Activated CD4-positive, alpha-beta T cell treated with anti-CD3 and anti-CD28 coated beads, Interleukin-2, amount 10 ng/mL, durations not matched to agents 24 days and 14 days (primary cell): ENCODE results near the gene GPC4. TPM values are rescaled to one million over a fixed set of nuclear protein-coding genes. Genes with fewer than 3 reads are reported as not detected.
A peak's percentile ranks its signal among the peaks of the same experiment; 100 is the strongest.

Experiments
- DNase-seq: peaks from one replicate; pipeline ENCODE4 v3.0.0; 2022
- H3K27ac Mint-ChIP-seq: one replicate; pipeline ENCODE4 v1.8.0; 2022; ENCODE audit warnings: mild to moderate bottlenecking, mixed read lengths
- H3K27me3 Mint-ChIP-seq: one replicate; pipeline ENCODE4 v1.8.0; 2022; ENCODE audit warnings: mixed read lengths
- H3K36me3 Mint-ChIP-seq: one replicate; pipeline ENCODE4 v1.8.0; 2022; ENCODE audit warnings: low read depth, mild to moderate bottlenecking, mixed read lengths
- H3K4me1 Mint-ChIP-seq: one replicate; pipeline ENCODE4 v1.8.0; 2021; ENCODE audit warnings: mixed read lengths
- H3K4me3 Mint-ChIP-seq: one replicate; pipeline ENCODE4 v1.8.0; 2022; ENCODE audit warnings: mild to moderate bottlenecking, moderate library complexity, mixed read lengths
- H3K9me3 Mint-ChIP-seq: one replicate; pipeline ENCODE4 v1.8.0; 2021; ENCODE audit warnings: mixed read lengths
- intact Hi-C: fragments of 100-400 bp; cut with micrococcal nuclease; formaldehyde crosslinking; loops from one replicate; pipeline ENCODE4 v1.15.1; 2023
- total RNA-seq: library from RNA; stranded (reverse); gene quantifications from 2 replicates; pipeline ENCODE4 v1.2.3, GENCODE V29; 2022

Gene GPC4
- total RNA-seq, 1 donor from 2014 or later: 0.05 TPM

DNA sequence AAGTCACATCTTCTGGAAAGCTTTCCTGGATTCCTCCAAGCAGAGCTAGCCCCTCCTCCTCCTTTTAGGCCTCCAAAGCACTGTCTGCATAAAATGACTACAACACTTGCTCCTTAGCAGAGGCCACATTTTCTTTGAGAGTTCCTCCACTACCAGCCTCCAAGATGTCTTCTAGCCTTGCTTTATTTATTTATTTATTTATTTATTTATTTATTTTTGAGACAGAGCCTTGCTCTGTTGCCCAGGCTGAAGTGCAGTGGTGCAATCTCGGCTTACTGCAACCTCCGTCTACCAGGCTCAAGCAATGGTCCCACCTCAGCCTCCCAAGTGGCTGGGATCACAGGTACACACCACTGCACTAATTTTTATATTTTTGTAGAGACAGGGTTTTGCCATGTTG, 4.6 kb upstream of the GPC4 start:
- Mint-ChIP-seq H3K36me3 (no peaks in the 10 kb centered on the region), H3K27ac (no peak overlapping the region), H3K9me3 (no peaks in the 10 kb centered on the region), H3K4me1 (no peaks in the 10 kb centered on the region), H3K27me3 (peaks cover 26% of the 10 kb centered on the region), H3K4me3 (no peak overlapping the region)
- no peak for DNase-seq
- intact Hi-C loops: no loop called here

DNA sequence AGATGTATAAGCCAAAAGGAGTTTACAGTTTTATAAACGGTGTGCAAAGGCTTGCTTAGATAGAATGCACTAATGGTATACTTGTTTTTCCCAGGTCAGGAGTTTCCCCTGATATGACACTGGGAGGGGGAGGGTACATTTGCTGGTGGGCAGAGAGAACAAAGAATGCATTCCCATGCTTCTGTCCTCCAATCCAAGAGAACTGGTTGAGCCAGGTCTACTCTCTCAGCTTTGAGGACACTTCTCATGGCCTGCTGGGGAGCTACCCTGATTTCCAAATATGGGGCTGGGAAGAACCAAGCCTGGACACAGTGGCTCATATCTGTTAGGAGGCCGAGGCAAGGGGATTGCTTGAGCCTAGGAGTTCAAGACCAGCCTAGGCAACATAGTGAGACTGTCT, 3.3 kb upstream of the GPC4 start:
- no peak for DNase-seq
- Mint-ChIP-seq H3K27me3 (peaks cover 36% of the 10 kb centered on the region), H3K4me1 (peaks cover 1% of the 10 kb centered on the region), H3K27ac (no peak overlapping the region), H3K36me3 (no peaks in the 10 kb centered on the region), H3K9me3 (no peaks in the 10 kb centered on the region), H3K4me3 (no peak overlapping the region)
- intact Hi-C loops: no loop called here

DNA sequence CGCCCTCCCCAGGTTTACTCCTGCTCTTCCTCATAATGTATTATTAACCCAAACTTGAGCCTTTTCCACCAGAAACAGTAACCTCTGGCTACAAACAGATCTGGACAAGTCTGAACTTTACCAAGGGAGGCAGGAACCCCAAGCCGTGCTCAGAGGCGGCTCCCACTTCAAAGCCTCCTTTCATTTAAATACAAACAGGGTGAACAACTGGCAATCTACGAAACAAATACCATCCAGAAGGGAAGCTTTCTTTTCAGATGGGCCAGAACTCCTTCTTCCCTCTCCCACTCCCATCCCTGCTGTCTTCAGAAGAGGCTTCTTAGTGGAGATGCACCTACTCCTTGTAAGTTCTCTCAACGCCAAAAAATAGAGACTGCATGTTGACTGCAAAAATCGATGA, 2.1 kb upstream of the GPC4 start:
- peaks cover 1% of the 10 kb centered on the region for H3K4me1 Mint-ChIP-seq
- no peaks in the 10 kb centered on the region for H3K9me3 Mint-ChIP-seq
- H3K27me3 Mint-ChIP-seq: peaks cover 42% of the 10 kb centered on the region
- H3K4me3 Mint-ChIP-seq: no peak overlapping the region
- H3K36me3 Mint-ChIP-seq: no peaks in the 10 kb centered on the region
- intact Hi-C loops: no loop called here
- no peak overlapping the region for H3K27ac Mint-ChIP-seq
- DNase-seq: no peak

DNA sequence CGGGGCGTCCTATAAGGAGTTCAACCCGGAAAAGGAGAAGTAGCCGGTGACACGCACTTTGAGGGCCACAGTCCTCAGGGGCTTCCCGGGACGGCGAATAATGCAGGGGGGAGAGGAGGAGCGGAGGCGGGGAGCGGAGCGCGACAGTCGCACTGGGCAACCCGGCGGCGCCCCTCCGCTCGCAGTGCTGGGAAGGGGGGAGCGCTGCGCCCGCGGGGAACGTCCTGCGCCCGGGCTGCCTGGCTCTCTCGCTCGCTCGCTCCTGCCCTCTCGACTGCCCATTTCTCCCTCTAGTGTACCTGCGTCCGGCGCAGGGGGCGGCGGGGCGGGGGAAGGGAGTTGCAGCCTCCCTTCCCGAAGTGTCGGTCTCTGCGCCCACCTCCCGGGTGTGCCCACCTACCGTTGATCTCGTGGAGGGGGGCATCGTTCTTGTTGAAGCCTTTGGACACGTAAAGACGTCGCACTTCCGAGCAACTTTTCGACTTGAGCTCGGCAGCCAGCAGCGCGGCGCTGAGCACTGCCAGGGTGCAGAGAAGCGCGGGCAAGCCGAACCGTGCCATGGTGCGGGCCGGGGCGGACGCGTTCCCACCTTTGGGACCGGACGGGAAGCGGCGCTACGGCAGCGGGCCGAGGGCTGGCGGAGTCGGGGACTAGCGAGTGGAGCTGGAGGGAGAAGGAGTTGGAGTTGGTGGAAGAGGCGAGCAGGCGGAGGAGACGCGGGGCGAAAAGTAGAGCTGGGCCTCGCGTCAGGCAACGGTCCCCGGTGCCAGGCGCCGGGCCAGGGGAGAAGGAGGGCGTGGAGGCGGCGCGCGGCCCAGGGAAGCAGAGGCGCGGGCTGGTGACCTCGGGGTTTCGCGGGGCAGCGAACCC, 648 bp downstream of the GPC4 start:
- Mint-ChIP-seq H3K27me3 (peaks cover 50% of the 10 kb centered on the region), H3K36me3 (no peaks in the 10 kb centered on the region), H3K9me3 (no peaks in the 10 kb centered on the region), H3K4me3 (peak overlapping the region; percentile 73), H3K4me1 (peaks cover 1% of the 10 kb centered on the region), H3K27ac (no peak overlapping the region)
- DNase-seq: peak; percentile 53
- intact Hi-C loops: no loop called here

DNA sequence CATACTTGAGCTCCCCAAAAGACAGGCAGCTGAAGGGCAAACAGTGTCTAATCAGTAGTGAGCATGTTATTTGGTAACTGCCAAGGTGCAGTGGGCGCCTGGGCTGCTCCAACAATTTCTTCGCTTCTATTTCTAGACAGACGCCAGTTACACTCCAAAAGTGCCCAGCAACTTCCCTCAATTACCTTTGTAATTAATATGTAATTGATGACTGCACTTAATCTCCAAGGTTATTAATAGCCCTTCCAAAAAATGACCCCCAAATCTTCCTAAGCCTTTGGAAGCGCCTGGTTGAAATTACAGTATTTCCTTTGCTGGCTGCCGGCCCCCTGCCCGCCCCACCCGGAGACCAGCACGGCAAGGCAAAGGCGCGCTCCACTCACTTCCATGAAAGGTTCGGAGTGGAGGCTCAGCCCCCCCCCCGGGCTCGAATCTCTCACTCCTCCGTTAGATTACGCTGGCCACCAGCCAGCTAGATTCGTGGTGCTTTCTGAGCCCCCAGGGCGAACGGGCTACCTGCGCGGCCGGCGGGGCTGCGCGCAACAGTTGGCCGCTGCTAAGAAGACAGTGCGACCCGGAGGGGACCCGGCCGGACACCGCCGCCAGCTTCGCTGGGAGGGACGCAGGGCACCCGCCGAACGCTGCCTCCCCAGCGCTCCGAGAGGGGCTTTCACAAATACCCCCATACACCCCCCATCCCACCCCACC, 1.9 kb downstream of the GPC4 start:
- no peak overlapping the region for H3K27ac Mint-ChIP-seq
- intact Hi-C loops: no loop called here
- H3K9me3 Mint-ChIP-seq: no peaks in the 10 kb centered on the region
- no peak overlapping the region for H3K4me3 Mint-ChIP-seq
- peaks cover 47% of the 10 kb centered on the region for H3K27me3 Mint-ChIP-seq
- no peaks in the 10 kb centered on the region for H3K36me3 Mint-ChIP-seq
- no peak for DNase-seq
- H3K4me1 Mint-ChIP-seq: peaks cover 1% of the 10 kb centered on the region

DNA sequence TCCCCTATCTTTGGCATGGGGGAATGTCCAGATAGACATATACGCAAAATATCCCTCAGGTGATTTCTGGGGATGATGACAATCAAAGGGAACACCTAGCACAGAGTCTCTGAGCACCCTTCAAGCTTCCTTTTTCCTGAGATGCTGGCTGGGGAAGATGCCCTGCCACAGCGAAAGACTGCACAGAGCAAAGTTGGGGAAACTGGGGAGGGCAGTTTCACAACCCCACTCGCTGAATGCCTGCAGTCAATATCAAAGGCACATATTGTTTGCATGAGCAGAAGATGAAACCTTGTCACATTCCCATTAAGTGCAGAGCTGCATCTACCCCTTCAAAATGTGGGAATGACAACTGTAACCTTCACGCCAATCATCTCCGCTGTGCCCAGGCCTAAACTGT, 2.6 kb downstream of the GPC4 start:
- Mint-ChIP-seq H3K27ac (no peak overlapping the region), H3K27me3 (peaks cover 42% of the 10 kb centered on the region), H3K9me3 (no peaks in the 10 kb centered on the region), H3K4me1 (peaks cover 1% of the 10 kb centered on the region), H3K36me3 (no peaks in the 10 kb centered on the region), H3K4me3 (no peak overlapping the region)
- intact Hi-C loops: no loop called here
- no peak for DNase-seq

DNA sequence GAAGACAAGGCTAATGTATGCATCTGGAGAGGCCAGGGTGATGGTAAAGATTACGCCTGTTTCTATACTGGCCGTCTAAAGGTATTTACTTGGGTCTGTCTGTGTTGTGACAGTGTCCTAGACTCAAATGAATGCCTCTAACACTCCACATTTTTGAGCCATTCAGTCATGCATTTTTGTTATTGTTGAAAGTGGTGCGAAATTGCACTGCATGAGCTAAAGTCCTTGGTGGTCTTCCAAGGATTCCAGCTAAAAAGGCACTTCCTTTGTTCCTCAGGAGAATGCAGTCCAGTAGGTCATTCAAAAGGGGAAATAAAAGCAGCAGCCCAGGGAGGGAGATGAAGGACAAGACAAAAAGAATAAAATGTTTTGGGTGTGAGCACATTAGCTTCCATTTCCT, 3.0 kb downstream of the GPC4 start:
- H3K27ac Mint-ChIP-seq: no peak overlapping the region
- H3K9me3 Mint-ChIP-seq: no peaks in the 10 kb centered on the region
- H3K27me3 Mint-ChIP-seq: peaks cover 39% of the 10 kb centered on the region
- no peaks in the 10 kb centered on the region for H3K36me3 Mint-ChIP-seq
- intact Hi-C loops: no loop called here
- no peak for DNase-seq
- no peak overlapping the region for H3K4me3 Mint-ChIP-seq
- H3K4me1 Mint-ChIP-seq: peaks cover 1% of the 10 kb centered on the region

DNA sequence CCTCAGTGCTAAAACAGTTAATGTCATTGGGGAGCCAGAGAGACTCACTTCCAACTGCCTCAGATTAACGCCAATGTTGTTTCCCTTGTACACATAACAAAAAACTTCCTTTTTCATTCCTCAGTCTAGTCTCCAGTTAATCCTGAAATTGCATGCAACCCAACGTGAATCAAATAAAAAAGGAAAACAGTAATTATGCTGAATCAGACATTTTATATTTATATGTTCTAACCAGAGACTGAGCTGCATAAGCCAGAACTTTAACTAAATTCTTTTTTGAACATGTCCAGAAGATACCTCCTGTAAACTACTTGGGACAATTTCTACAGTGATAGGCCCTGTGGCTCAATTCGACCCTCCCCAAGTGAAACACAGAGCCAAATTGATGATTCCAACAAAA, 4.7 kb downstream of the GPC4 start:
- intact Hi-C loops: no loop called here
- peaks cover 31% of the 10 kb centered on the region for H3K27me3 Mint-ChIP-seq
- H3K36me3 Mint-ChIP-seq: no peaks in the 10 kb centered on the region
- no peak overlapping the region for H3K27ac Mint-ChIP-seq
- no peak overlapping the region for H3K4me3 Mint-ChIP-seq
- H3K9me3 Mint-ChIP-seq: no peaks in the 10 kb centered on the region
- peaks cover 1% of the 10 kb centered on the region for H3K4me1 Mint-ChIP-seq
- no peak for DNase-seq

DNA sequence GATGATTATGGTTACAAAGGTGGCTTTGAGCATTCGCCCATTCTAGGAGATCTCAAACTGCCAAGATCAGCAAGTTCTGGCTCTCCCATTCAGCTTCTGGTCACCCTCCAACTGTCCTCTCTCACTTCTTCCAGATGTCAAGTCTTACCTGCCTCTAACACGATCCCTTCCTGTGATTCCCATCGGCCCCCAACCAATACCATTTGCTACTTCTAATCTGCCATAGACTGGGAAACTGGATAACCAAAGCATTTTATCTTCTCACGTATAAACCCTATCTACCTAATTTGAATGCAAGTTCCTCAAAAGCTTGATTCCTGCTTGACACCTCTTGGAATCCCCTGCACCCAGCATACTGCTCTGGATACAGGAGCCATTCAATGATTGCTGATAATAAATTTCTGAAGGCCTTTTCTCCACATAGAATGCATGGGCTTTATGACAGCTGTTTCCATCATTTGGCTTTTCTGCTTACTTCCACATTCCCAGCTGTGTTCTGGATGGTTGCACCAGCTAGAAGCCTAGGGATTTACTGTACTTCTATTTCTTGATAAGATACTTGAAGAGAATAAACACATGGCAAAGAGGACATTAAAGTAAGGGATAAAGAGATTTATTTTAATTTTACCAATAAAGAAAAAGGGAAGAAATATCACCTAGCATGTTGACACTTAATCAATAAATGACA, 9.6 kb downstream of the GPC4 start:
- H3K9me3 Mint-ChIP-seq: no peaks in the 10 kb centered on the region
- peaks cover 9% of the 10 kb centered on the region for H3K27me3 Mint-ChIP-seq
- intact Hi-C loops: no loop called here
- H3K36me3 Mint-ChIP-seq: no peaks in the 10 kb centered on the region
- no peak for DNase-seq
- no peak overlapping the region for H3K4me3 Mint-ChIP-seq
- H3K4me1 Mint-ChIP-seq: peaks cover 4% of the 10 kb centered on the region
- no peak overlapping the region for H3K27ac Mint-ChIP-seq

DNA sequence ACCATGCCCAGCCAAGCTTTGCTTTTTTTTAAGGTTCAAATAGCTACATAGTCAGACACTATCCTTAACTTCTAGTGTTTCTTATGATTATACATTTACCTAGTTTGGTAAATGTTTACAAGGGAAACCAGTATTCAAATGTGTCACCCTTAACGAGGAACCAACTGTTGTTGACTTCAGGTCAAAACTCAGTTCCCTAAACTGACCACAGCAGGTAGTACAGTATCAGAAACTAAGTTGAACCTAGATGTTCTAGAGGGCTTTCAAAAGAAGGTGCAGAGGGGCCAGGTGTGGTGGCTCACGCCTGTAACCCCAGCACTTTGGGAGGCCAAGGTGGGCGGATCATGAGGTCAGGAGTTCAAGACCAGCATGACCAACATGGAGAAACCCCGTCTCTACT, 11.3 kb downstream of the GPC4 start:
- H3K9me3 Mint-ChIP-seq: no peaks in the 10 kb centered on the region
- no peak overlapping the region for H3K4me3 Mint-ChIP-seq
- no peaks in the 10 kb centered on the region for H3K36me3 Mint-ChIP-seq
- peaks cover 4% of the 10 kb centered on the region for H3K4me1 Mint-ChIP-seq
- H3K27me3 Mint-ChIP-seq: peaks cover 7% of the 10 kb centered on the region
- no peak for DNase-seq
- intact Hi-C loops: no loop called here
- no peak overlapping the region for H3K27ac Mint-ChIP-seq

DNA sequence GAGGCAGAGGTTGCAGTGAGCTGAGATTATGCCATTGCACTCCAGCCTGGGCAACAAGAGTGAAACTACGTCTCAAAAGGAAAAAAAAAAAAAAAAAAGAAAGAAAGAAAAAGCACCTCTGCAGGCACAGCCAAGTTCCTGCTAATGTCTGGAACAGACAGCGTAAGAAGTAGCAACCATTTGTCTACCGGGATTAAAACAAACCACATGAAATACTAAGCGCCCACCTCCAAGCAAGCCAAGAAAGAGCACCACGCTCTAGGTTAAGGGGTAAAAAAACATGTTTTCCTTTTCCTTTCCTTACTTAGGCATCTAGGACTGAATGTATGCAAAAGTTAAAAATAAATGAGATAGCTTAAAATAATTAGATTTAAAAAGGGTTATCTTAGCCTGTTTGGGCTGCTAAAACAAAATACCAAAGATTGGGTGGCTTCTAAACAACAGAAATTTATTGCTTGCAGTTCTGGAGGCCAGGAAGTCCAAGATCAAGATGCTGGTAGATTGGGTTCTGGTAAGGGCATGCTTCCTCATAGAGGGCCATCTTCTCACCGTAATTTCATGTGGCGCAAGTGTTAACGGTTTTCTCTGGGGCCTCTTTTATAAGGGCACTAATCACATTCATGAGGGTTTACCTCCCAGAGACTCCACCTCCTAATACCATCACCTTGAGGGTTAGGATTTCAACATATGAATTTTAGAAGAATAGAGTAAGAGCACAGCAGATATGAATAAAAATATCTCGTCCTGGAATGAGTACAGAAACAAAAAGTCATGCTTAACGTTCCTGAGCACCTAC, 12.3 kb downstream of the GPC4 start:
- H3K27ac Mint-ChIP-seq: no peak overlapping the region

DNA sequence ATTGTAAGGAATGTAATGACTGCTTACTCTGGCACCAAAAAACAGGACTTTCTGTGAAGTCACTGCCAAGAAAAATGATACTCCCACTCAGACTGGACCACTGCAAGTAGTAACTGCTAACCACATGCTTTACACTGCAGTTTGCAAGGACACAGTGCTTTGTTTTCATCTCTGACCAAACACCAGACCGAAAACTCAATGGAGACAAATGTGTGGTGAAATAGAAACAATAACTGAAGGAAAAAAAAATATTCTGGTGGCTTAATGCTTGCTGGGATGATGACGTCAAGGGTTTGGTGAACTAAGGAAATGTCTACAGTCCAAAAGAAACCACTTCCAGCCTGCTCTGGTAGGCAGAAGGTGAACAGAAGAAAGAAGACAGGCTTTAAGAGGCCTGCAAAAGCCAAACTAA, 13.2 kb downstream of the GPC4 start:
- Mint-ChIP-seq H3K4me3 (peak overlapping the region; percentile 23), H3K36me3 (no peaks in the 10 kb centered on the region), H3K4me1 (peaks cover 4% of the 10 kb centered on the region), H3K27me3 (peaks cover 1% of the 10 kb centered on the region), H3K9me3 (no peaks in the 10 kb centered on the region), H3K27ac (peak overlapping the region; percentile 72)
- DNase-seq: peak; percentile 54
- intact Hi-C loops: no loop called here

More for the DNA sequence above, 12.3 kb downstream of the GPC4 start:
- Mint-ChIP-seq H3K36me3 (no peaks in the 10 kb centered on the region), H3K9me3 (no peaks in the 10 kb centered on the region), H3K4me3 (no peak overlapping the region), H3K4me1 (peaks cover 4% of the 10 kb centered on the region), H3K27me3 (peaks cover 7% of the 10 kb centered on the region)
- intact Hi-C loops: no loop called here
- no peak for DNase-seq

DNA sequence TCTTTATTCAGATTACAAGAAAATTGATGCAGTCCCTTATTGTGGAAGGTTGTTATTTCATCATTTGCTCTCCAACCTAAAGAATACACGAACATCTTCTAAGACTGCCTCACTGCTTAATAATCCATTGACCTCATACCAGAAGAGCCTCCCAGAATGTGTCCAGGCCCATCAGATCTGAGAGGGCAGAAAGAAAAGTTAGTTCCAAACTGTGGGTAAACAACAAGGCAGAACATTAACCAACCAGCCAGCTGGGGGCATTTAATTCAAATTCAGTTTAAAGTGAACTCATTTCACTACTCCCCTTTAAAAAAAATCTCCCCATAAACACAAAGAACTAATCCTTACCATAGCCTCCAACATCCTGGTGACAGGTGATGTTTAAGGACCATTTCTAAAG, 13.8 kb downstream of the GPC4 start:
- no peaks in the 10 kb centered on the region for H3K9me3 Mint-ChIP-seq
- H3K36me3 Mint-ChIP-seq: no peaks in the 10 kb centered on the region
- H3K27ac Mint-ChIP-seq: no peak overlapping the region
- H3K4me3 Mint-ChIP-seq: no peak overlapping the region
- H3K4me1 Mint-ChIP-seq: peaks cover 4% of the 10 kb centered on the region
- no peak for DNase-seq
- no peaks in the 10 kb centered on the region for H3K27me3 Mint-ChIP-seq
- intact Hi-C loops: no loop called here
